ENCODE measurements around the gene BUB1B.

BUB1B gene

GRCh38 chr15:40248006-40248783, 87.3 kb downstream of the BUB1B start:
- H3K4me3 ChIP-seq (ENCODE audit: low read depth, low read length), result no peak overlapping the region
- DNase-seq (ENCODE audit: low read depth), result no peak
- TF ChIP-seq CTCF (conservative IDR thresholded peaks at IDR 0.05; ENCODE audit: low read depth, low read length), result no peak

- no peak for TF ChIP-seq CTCF (conservative IDR thresholded peaks at IDR 0.05; ENCODE audit: low read depth, low read length)
- H3K4me3 ChIP-seq (ENCODE audit: low read depth, low read length), result no peak overlapping the region
- no peak for DNase-seq (ENCODE audit: low read depth)
Measured at GRCh38 chr15:40249477-40250303, 88.8 kb downstream of the BUB1B start.

- TF ChIP-seq CTCF (conservative IDR thresholded peaks at IDR 0.05; ENCODE audit: low read depth, low read length), result no peak
- no peak for DNase-seq (ENCODE audit: low read depth)
- H3K4me3 ChIP-seq (ENCODE audit: low read depth, low read length), result no peak overlapping the region
Measured at GRCh38 chr15:40250304-40250656, 89.4 kb downstream of the BUB1B start.

GRCh38 chr15:40250771-40251483, 90.1 kb downstream of the BUB1B start:
- DNase-seq (ENCODE audit: low read depth), result no peak
- no peak overlapping the region for H3K4me3 ChIP-seq (ENCODE audit: low read depth, low read length)
- TF ChIP-seq CTCF (conservative IDR thresholded peaks at IDR 0.05; ENCODE audit: low read depth, low read length), result no peak

- DNase-seq (ENCODE audit: low read depth), result no peak
- TF ChIP-seq CTCF (conservative IDR thresholded peaks at IDR 0.05; ENCODE audit: low read depth, low read length), result no peak
- H3K4me3 ChIP-seq (ENCODE audit: low read depth, low read length), result no peak overlapping the region
Measured at GRCh38 chr15:40251486-40252140, 90.7 kb downstream of the BUB1B start.

GRCh38 chr15:40252141-40252437, 91.2 kb downstream of the BUB1B start:
- no peak overlapping the region for H3K4me3 ChIP-seq (ENCODE audit: low read depth, low read length)
- no peak for TF ChIP-seq CTCF (conservative IDR thresholded peaks at IDR 0.05; ENCODE audit: low read depth, low read length)
- DNase-seq (ENCODE audit: low read depth), result no peak
